ENCODE results near the gene IDI2. TPM values are rescaled to one million over a fixed set of nuclear protein-coding genes. Genes with fewer than 3 reads are reported as not detected.

Gene IDI2
- total and polyA plus RNA-seq, 2 of the 13 experiments (the other 11 are each of a cell fraction or from before 2014, with no cell fraction given) = not detected

DNA sequence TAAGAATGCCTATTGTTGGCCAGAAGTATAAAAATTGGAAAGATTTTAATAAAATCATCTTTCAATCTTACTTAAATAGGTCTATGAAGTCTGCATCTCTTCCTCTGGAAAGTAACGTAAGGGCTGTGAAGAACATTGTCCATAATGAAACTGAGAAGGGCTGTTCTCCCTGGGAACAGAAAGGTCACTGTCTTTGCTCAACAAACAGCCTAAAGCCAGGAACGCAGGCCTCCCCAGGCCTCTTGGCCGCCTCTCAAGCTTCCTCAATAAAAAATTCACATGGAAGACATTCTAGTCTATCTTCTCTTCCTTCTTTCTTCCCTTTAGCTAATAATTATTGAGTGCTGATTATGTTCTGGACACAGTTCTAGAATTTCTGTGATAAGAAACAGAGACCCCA is 9.1 kb upstream of the IDI2 start:
- H3K4me3 ChIP-seq (replicated peaks in 1 of 3; ENCODE audit: insufficient read depth in 1 of 3, low read depth in 2 of 3, low read length in 3 of 3) = 0 out of 6 replicates have a peak overlapping the region, but pooled peaks of 1 of the 3 experiments have one; percentile 8
- no peaks in the 10 kb centered on the region for H3K9me3 ChIP-seq (ENCODE audit: low read length)
- no peaks in the 10 kb centered on the region for H3K36me3 ChIP-seq (replicated peaks in 1 of 2; ENCODE audit: control insufficient read depth in 1 of 2, insufficient read depth in 2 of 2, low read length in 2 of 2)
- no peak for FAIRE-seq
- H3K27ac ChIP-seq (ENCODE audit: extremely low read length, insufficient read depth, low read length) = no peak overlapping the region
- in situ Hi-C loops (cut with HindIII; ENCODE audit: extremely low pct_ligation_motif_present, low pct_unique_long_range_greater_than_20kb) (no loop called here), intact Hi-C loops (cut with micrococcal nuclease; ENCODE audit: unreplicated experiment) (no loop called here)
- no peak overlapping the region for H3K9ac ChIP-seq (ENCODE audit: insufficient read depth, low read depth, low read length)
- H4K20me1 ChIP-seq (ENCODE audit: insufficient read depth, low read length) = 0 out of 2 replicates have a peak, but pooled peaks cover 6% of the 10 kb centered on the region
- 23% methylated on average over 3 of the region's 3 CpGs for WGBS (ENCODE audit: low lambda C conversion rate)
- H3K4me1 ChIP-seq (ENCODE audit: insufficient read depth, low read length) = no peaks in the 10 kb centered on the region
- H3K4me2 ChIP-seq (ENCODE audit: low read depth, low read length) = 0 out of 2 replicates have a peak overlapping the region, but pooled peaks have one; percentile 16
- peak; percentile 6; the same call in 2 of the 3 replicates for ATAC-seq
- no peaks in the 10 kb centered on the region for H3K27me3 ChIP-seq (ENCODE audit: control insufficient read depth in 1 of 2, insufficient read depth in 2 of 2, low read length in 2 of 2)
- TF ChIP-seq ZNF550 (CRISPR knock-in tag; IDR thresholded peaks at IDR 0.05; ENCODE audit: borderline replicate concordance) (no peak), SOX13 (IDR thresholded peaks at IDR 0.05) (no peak), SOX13 (CRISPR knock-in tag; conservative IDR thresholded peaks at IDR 0.05 in 1 of 2, IDR thresholded peaks at IDR 0.05 in 1 of 2) (no peak), TCF7 (IDR thresholded peaks at IDR 0.05; ENCODE audit: low read depth) (no peak)
- H3K79me2 ChIP-seq (ENCODE audit: insufficient read depth, low read length) = no peaks in the 10 kb centered on the region
- POLR2A ChIA-PET = interaction anchor here (1.6 kb wide), 1 partner anchor 14 kb away, joined by 5 read pairs; the partner anchor contains the start of gene IDI1
- CTCF ChIA-PET (ENCODE audit: low intra/inter-chr PET ratio, low total read pairs) = no interaction called here
- DNase-seq (ENCODE audit: low spot score) = no peak
- no TSS peak for BruUV-seq (replicated peaks)
- peak overlapping the region; percentile 65 for H2AFZ ChIP-seq (ENCODE audit: low read length)

DNA sequence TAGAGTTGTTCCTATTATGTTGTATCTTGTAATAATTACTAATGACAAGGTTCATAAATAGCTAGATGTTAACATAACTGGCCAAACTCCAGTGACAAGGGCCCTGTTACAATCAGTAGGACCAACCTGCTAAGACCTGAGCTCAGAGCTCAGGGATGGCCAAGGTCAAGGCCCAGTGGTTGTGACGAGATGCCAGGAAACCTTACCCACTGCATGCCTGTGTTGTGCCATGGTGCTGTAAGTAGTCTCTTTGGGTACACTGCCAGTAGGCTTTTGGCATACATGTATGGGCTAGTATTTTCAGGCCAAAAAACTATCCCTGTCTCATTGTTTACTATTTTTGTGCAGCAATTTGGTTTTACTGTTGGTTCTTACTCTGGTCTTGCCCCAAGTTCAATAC is 7.9 kb upstream of the IDI2 start:
- ChIA-PET POLR2A (interaction anchor here (1.1 kb wide), 1 partner anchor 15 kb away, joined by 7 read pairs; the partner anchor contains the start of gene IDI1), CTCF (ENCODE audit: low intra/inter-chr PET ratio, low total read pairs) (no interaction called here)
- no TSS peak for BruUV-seq (replicated peaks)
- Histone ChIP-seq H3K36me3 (replicated peaks in 1 of 2; ENCODE audit: control insufficient read depth in 1 of 2, insufficient read depth in 2 of 2, low read length in 2 of 2) (no peaks in the 10 kb centered on the region), H3K27ac (ENCODE audit: extremely low read length, insufficient read depth, low read length) (no peak overlapping the region), H3K4me1 (ENCODE audit: insufficient read depth, low read length) (no peaks in the 10 kb centered on the region), H3K4me2 (ENCODE audit: low read depth, low read length) (no peak overlapping the region), H3K27me3 (ENCODE audit: control insufficient read depth in 1 of 2, insufficient read depth in 2 of 2, low read length in 2 of 2) (no peaks in the 10 kb centered on the region), H3K9ac (ENCODE audit: insufficient read depth, low read depth, low read length) (no peak overlapping the region), H2AFZ (ENCODE audit: low read length) (no peak overlapping the region), H3K9me3 (ENCODE audit: low read length) (no peaks in the 10 kb centered on the region), H3K4me3 (replicated peaks in 1 of 3; ENCODE audit: insufficient read depth in 1 of 3, low read depth in 2 of 3, low read length in 3 of 3) (no peak overlapping the region), H3K79me2 (ENCODE audit: insufficient read depth, low read length) (no peaks in the 10 kb centered on the region), H4K20me1 (ENCODE audit: insufficient read depth, low read length) (no peaks in the 10 kb centered on the region)
- in situ Hi-C loops (cut with HindIII; ENCODE audit: extremely low pct_ligation_motif_present, low pct_unique_long_range_greater_than_20kb) = no loop called here
- FAIRE-seq (no peak), ATAC-seq (no peak), DNase-seq (ENCODE audit: low spot score) (no peak)
- WGBS (ENCODE audit: low lambda C conversion rate) = 38% methylated on average over 1 of the region's 1 CpG
- intact Hi-C loops (cut with micrococcal nuclease; ENCODE audit: unreplicated experiment) = no loop called here
- no peak for TF ChIP-seq ZNF333 (CRISPR knock-in tag; IDR thresholded peaks at IDR 0.05; ENCODE audit: borderline replicate concordance)
